ENCODE measurements around the gene SASS6.

SASS6 gene

GRCh38 chr1:100090471-100090870 is 42.3 kb downstream of the SASS6 start:
- Histone ChIP-seq H3K27me3 (ENCODE audit: control insufficient read depth, insufficient read depth, low read length) (no peaks in the 10 kb centered on the region), H3K4me1 (ENCODE audit: control insufficient read depth, insufficient read depth, low read length) (no peaks in the 10 kb centered on the region), H3K36me3 (ENCODE audit: control insufficient read depth, insufficient read depth, low read length) (no peaks in the 10 kb centered on the region), H3K9ac (ENCODE audit: low read length) (no peak overlapping the region), H3K4me3 (ENCODE audit: low read length) (no peak overlapping the region), H3K27ac (ENCODE audit: low read depth, low read length) (no peak overlapping the region)

GRCh38 chr1:100089082-100089481 is 43.6 kb downstream of the SASS6 start:
- H3K27ac ChIP-seq (ENCODE audit: low read depth, low read length), result no peak overlapping the region
- no peak overlapping the region for H3K4me3 ChIP-seq (ENCODE audit: low read length)
- H3K4me1 ChIP-seq (ENCODE audit: control insufficient read depth, insufficient read depth, low read length), result no peaks in the 10 kb centered on the region
- H3K27me3 ChIP-seq (ENCODE audit: control insufficient read depth, insufficient read depth, low read length), result no peaks in the 10 kb centered on the region
- no peak overlapping the region for H3K9ac ChIP-seq (ENCODE audit: low read length)
- no peaks in the 10 kb centered on the region for H3K36me3 ChIP-seq (ENCODE audit: control insufficient read depth, insufficient read depth, low read length)

- Histone ChIP-seq H3K36me3 (ENCODE audit: control insufficient read depth, insufficient read depth, low read length) (no peaks in the 10 kb centered on the region), H3K27me3 (ENCODE audit: control insufficient read depth, insufficient read depth, low read length) (no peaks in the 10 kb centered on the region), H3K9ac (ENCODE audit: low read length) (no peak overlapping the region), H3K4me1 (ENCODE audit: control insufficient read depth, insufficient read depth, low read length) (no peaks in the 10 kb centered on the region), H3K27ac (ENCODE audit: low read depth, low read length) (no peak overlapping the region), H3K4me3 (ENCODE audit: low read length) (no peak overlapping the region)
Measured at GRCh38 chr1:100087396-100087795, 45.3 kb downstream of the SASS6 start.

- Histone ChIP-seq H3K9ac (ENCODE audit: low read length) (no peak overlapping the region), H3K27ac (ENCODE audit: low read depth, low read length) (no peak overlapping the region), H3K36me3 (ENCODE audit: control insufficient read depth, insufficient read depth, low read length) (peaks cover 4% of the 10 kb centered on the region), H3K27me3 (ENCODE audit: control insufficient read depth, insufficient read depth, low read length) (no peaks in the 10 kb centered on the region), H3K4me1 (ENCODE audit: control insufficient read depth, insufficient read depth, low read length) (no peaks in the 10 kb centered on the region), H3K4me3 (ENCODE audit: low read length) (no peak overlapping the region)
Measured at GRCh38 chr1:100080331-100080730, 52.4 kb downstream of the SASS6 start.

- Histone ChIP-seq H3K27me3 (ENCODE audit: control insufficient read depth, insufficient read depth, low read length) (no peaks in the 10 kb centered on the region), H3K9ac (ENCODE audit: low read length) (no peak overlapping the region), H3K4me3 (ENCODE audit: low read length) (no peak overlapping the region), H3K27ac (ENCODE audit: low read depth, low read length) (no peak overlapping the region), H3K36me3 (ENCODE audit: control insufficient read depth, insufficient read depth, low read length) (peaks cover 4% of the 10 kb centered on the region), H3K4me1 (ENCODE audit: control insufficient read depth, insufficient read depth, low read length) (no peaks in the 10 kb centered on the region)
Measured at GRCh38 chr1:100077531-100077930, 55.2 kb downstream of the SASS6 start.

GRCh38 chr1:100076744-100077143 is 56.0 kb downstream of the SASS6 start:
- H3K36me3 ChIP-seq (ENCODE audit: control insufficient read depth, insufficient read depth, low read length), result peaks cover 4% of the 10 kb centered on the region

GRCh38 chr1:100076319-100076718 is 56.4 kb downstream of the SASS6 start:
- Histone ChIP-seq H3K27ac (ENCODE audit: low read depth, low read length) (no peak overlapping the region), H3K4me1 (ENCODE audit: control insufficient read depth, insufficient read depth, low read length) (no peaks in the 10 kb centered on the region), H3K27me3 (ENCODE audit: control insufficient read depth, insufficient read depth, low read length) (no peaks in the 10 kb centered on the region), H3K9ac (ENCODE audit: low read length) (no peak overlapping the region), H3K36me3 (ENCODE audit: control insufficient read depth, insufficient read depth, low read length) (peaks cover 6% of the 10 kb centered on the region), H3K4me3 (ENCODE audit: low read length) (no peak overlapping the region)

More at GRCh38 chr1:100076744-100077143, 56.0 kb downstream of the SASS6 start:
- Histone ChIP-seq H3K9ac (ENCODE audit: low read length) (no peak overlapping the region), H3K4me3 (ENCODE audit: low read length) (no peak overlapping the region), H3K27ac (ENCODE audit: low read depth, low read length) (no peak overlapping the region), H3K27me3 (ENCODE audit: control insufficient read depth, insufficient read depth, low read length) (no peaks in the 10 kb centered on the region), H3K4me1 (ENCODE audit: control insufficient read depth, insufficient read depth, low read length) (no peaks in the 10 kb centered on the region)

- H3K9ac ChIP-seq (ENCODE audit: low read length), result no peak overlapping the region
- no peaks in the 10 kb centered on the region for H3K27me3 ChIP-seq (ENCODE audit: control insufficient read depth, insufficient read depth, low read length)
- H3K36me3 ChIP-seq (ENCODE audit: control insufficient read depth, insufficient read depth, low read length), result peaks cover 6% of the 10 kb centered on the region
- H3K27ac ChIP-seq (ENCODE audit: low read depth, low read length), result no peak overlapping the region
- H3K4me1 ChIP-seq (ENCODE audit: control insufficient read depth, insufficient read depth, low read length), result no peaks in the 10 kb centered on the region
- no peak overlapping the region for H3K4me3 ChIP-seq (ENCODE audit: low read length)
Measured at GRCh38 chr1:100075773-100076172, 57.0 kb downstream of the SASS6 start.

- Histone ChIP-seq H3K9ac (ENCODE audit: low read length) (no peak overlapping the region), H3K4me1 (ENCODE audit: control insufficient read depth, insufficient read depth, low read length) (no peaks in the 10 kb centered on the region), H3K27ac (ENCODE audit: low read depth, low read length) (no peak overlapping the region), H3K27me3 (ENCODE audit: control insufficient read depth, insufficient read depth, low read length) (no peaks in the 10 kb centered on the region), H3K4me3 (ENCODE audit: low read length) (no peak overlapping the region), H3K36me3 (ENCODE audit: control insufficient read depth, insufficient read depth, low read length) (peaks cover 12% of the 10 kb centered on the region)
Measured at GRCh38 chr1:100074604-100075395, 57.9 kb downstream of the SASS6 start.

- Histone ChIP-seq H3K36me3 (ENCODE audit: control insufficient read depth, insufficient read depth, low read length) (peaks cover 14% of the 10 kb centered on the region), H3K27ac (ENCODE audit: low read depth, low read length) (no peak overlapping the region), H3K4me1 (ENCODE audit: control insufficient read depth, insufficient read depth, low read length) (no peaks in the 10 kb centered on the region), H3K27me3 (ENCODE audit: control insufficient read depth, insufficient read depth, low read length) (no peaks in the 10 kb centered on the region), H3K4me3 (ENCODE audit: low read length) (no peak overlapping the region), H3K9ac (ENCODE audit: low read length) (no peak overlapping the region)
Measured at GRCh38 chr1:100073531-100073930, 59.2 kb downstream of the SASS6 start.

GRCh38 chr1:100070201-100070939 is 62.4 kb downstream of the SASS6 start:
- Histone ChIP-seq H3K27me3 (ENCODE audit: control insufficient read depth, insufficient read depth, low read length) (no peaks in the 10 kb centered on the region), H3K4me3 (ENCODE audit: low read length) (no peak overlapping the region), H3K27ac (ENCODE audit: low read depth, low read length) (no peak overlapping the region), H3K36me3 (ENCODE audit: control insufficient read depth, insufficient read depth, low read length) (peaks cover 20% of the 10 kb centered on the region), H3K9ac (ENCODE audit: low read length) (no peak overlapping the region), H3K4me1 (ENCODE audit: control insufficient read depth, insufficient read depth, low read length) (no peaks in the 10 kb centered on the region)

- Histone ChIP-seq H3K27ac (ENCODE audit: low read depth, low read length) (no peak overlapping the region), H3K27me3 (ENCODE audit: control insufficient read depth, insufficient read depth, low read length) (no peaks in the 10 kb centered on the region), H3K9ac (ENCODE audit: low read length) (no peak overlapping the region), H3K4me1 (ENCODE audit: control insufficient read depth, insufficient read depth, low read length) (no peaks in the 10 kb centered on the region), H3K36me3 (ENCODE audit: control insufficient read depth, insufficient read depth, low read length) (peaks cover 17% of the 10 kb centered on the region), H3K4me3 (ENCODE audit: low read length) (no peak overlapping the region)
Measured at GRCh38 chr1:100065969-100066227, 66.8 kb downstream of the SASS6 start.
